Measurements from ENCODE around the gene AMBN.

AMBN gene

DNA sequence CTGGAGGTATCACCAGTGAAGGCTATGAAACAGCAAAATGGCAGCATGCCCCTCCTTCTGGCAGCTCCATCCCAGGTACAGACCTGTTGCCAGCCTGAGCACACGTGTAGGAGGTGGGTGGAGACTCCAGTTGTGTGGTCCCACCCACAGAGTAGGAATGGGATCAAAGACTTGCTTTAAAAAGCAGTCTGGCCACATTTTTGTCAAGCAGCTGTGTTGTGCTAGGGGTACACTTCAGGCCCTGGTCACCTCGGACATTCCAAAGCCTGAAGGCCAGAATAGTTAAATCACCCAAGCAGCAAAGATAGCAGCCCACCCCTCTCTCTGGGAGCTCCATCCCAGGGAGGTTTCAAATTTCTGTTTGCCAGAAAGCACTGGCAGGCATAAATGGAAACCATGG lies 20.3 kb upstream of the AMBN start:
- no peak for DNase-seq (ENCODE audit: low read depth in 1 of 2, low spot score in 1 of 2)
- TF ChIP-seq, protein P1, sequence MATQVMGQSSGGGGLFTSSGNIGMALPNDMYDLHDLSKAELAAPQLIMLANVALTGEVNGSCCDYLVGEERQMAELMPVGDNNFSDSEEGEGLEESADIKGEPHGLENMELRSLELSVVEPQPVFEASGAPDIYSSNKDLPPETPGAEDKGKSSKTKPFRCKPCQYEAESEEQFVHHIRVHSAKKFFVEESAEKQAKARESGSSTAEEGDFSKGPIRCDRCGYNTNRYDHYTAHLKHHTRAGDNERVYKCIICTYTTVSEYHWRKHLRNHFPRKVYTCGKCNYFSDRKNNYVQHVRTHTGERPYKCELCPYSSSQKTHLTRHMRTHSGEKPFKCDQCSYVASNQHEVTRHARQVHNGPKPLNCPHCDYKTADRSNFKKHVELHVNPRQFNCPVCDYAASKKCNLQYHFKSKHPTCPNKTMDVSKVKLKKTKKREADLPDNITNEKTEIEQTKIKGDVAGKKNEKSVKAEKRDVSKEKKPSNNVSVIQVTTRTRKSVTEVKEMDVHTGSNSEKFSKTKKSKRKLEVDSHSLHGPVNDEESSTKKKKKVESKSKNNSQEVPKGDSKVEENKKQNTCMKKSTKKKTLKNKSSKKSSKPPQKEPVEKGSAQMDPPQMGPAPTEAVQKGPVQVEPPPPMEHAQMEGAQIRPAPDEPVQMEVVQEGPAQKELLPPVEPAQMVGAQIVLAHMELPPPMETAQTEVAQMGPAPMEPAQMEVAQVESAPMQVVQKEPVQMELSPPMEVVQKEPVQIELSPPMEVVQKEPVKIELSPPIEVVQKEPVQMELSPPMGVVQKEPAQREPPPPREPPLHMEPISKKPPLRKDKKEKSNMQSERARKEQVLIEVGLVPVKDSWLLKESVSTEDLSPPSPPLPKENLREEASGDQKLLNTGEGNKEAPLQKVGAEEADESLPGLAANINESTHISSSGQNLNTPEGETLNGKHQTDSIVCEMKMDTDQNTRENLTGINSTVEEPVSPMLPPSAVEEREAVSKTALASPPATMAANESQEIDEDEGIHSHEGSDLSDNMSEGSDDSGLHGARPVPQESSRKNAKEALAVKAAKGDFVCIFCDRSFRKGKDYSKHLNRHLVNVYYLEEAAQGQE (IDR thresholded peaks at IDR 0.05; ENCODE audit: insufficient replicate concordance, low read depth) = no peak
- no peak for TF ChIP-seq SPI1 (IDR thresholded peaks at IDR 0.05; ENCODE audit: borderline replicate concordance, low read depth)
- no peak for TF ChIP-seq POLR2AphosphoS5 (IDR thresholded peaks at IDR 0.05; ENCODE audit: low read depth)
- TF ChIP-seq, protein P2, sequence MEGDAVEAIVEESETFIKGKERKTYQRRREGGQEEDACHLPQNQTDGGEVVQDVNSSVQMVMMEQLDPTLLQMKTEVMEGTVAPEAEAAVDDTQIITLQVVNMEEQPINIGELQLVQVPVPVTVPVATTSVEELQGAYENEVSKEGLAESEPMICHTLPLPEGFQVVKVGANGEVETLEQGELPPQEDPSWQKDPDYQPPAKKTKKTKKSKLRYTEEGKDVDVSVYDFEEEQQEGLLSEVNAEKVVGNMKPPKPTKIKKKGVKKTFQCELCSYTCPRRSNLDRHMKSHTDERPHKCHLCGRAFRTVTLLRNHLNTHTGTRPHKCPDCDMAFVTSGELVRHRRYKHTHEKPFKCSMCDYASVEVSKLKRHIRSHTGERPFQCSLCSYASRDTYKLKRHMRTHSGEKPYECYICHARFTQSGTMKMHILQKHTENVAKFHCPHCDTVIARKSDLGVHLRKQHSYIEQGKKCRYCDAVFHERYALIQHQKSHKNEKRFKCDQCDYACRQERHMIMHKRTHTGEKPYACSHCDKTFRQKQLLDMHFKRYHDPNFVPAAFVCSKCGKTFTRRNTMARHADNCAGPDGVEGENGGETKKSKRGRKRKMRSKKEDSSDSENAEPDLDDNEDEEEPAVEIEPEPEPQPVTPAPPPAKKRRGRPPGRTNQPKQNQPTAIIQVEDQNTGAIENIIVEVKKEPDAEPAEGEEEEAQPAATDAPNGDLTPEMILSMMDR (IDR thresholded peaks at IDR 0.05; ENCODE audit: insufficient read depth, low read length) = no peak
- TF ChIP-seq GABPA (IDR thresholded peaks at IDR 0.05; ENCODE audit: low read depth) = no peak
- Histone ChIP-seq H3K27me3 (ENCODE audit: insufficient read depth, poor library complexity, severe bottlenecking) (no peaks in the 10 kb centered on the region), H3K4me3 (replicated peaks; ENCODE audit: insufficient read depth, low read length) (no peak overlapping the region), H3K27ac (replicated peaks) (no peak overlapping the region)

- Histone ChIP-seq H3K27me3 (ENCODE audit: insufficient read depth, poor library complexity, severe bottlenecking) (no peaks in the 10 kb centered on the region), H3K4me3 (replicated peaks; ENCODE audit: insufficient read depth, low read length) (no peak overlapping the region), H3K27ac (replicated peaks) (no peak overlapping the region)
- TF ChIP-seq, protein P2 (IDR thresholded peaks at IDR 0.05; ENCODE audit: insufficient read depth, low read length) = no peak
- TF ChIP-seq POLR2AphosphoS5 (IDR thresholded peaks at IDR 0.05; ENCODE audit: low read depth) (no peak), SPI1 (IDR thresholded peaks at IDR 0.05; ENCODE audit: borderline replicate concordance, low read depth) (no peak), GABPA (IDR thresholded peaks at IDR 0.05; ENCODE audit: low read depth) (no peak)
- TF ChIP-seq, protein P1 (IDR thresholded peaks at IDR 0.05; ENCODE audit: insufficient replicate concordance, low read depth) = no peak
- DNase-seq (ENCODE audit: low read depth in 1 of 2, low spot score in 1 of 2) = no peak
These were observed 16.1 kb upstream of the AMBN start for GRCh38 chr4:70575964-70576363.

- DNase-seq (ENCODE audit: low read depth in 1 of 2, low spot score in 1 of 2) = no peak
- Histone ChIP-seq H3K27me3 (ENCODE audit: insufficient read depth, poor library complexity, severe bottlenecking) (no peaks in the 10 kb centered on the region), H3K4me3 (replicated peaks; ENCODE audit: insufficient read depth, low read length) (no peak overlapping the region), H3K27ac (replicated peaks) (no peak overlapping the region)
- TF ChIP-seq POLR2AphosphoS5 (IDR thresholded peaks at IDR 0.05; ENCODE audit: low read depth) = no peak
- TF ChIP-seq, protein P1 (IDR thresholded peaks at IDR 0.05; ENCODE audit: insufficient replicate concordance, low read depth) = no peak
- no peak for TF ChIP-seq SPI1 (IDR thresholded peaks at IDR 0.05; ENCODE audit: borderline replicate concordance, low read depth)
- TF ChIP-seq, protein P2 (IDR thresholded peaks at IDR 0.05; ENCODE audit: insufficient read depth, low read length) = no peak
- no peak for TF ChIP-seq GABPA (IDR thresholded peaks at IDR 0.05; ENCODE audit: low read depth)
These were observed 14.7 kb upstream of the AMBN start for GRCh38 chr4:70577220-70577927.
